ENCODE measurements around the gene HS3ST3A1. TPM values are rescaled to one million over a fixed set of nuclear protein-coding genes. Genes with fewer than 3 reads are reported as not detected.

The HS3ST3A1 gene
- total and polyA plus RNA-seq, 2 of the 4 experiments (the other 2 are of a cell fraction) = 8.8 to 9.0 TPM

DNA sequence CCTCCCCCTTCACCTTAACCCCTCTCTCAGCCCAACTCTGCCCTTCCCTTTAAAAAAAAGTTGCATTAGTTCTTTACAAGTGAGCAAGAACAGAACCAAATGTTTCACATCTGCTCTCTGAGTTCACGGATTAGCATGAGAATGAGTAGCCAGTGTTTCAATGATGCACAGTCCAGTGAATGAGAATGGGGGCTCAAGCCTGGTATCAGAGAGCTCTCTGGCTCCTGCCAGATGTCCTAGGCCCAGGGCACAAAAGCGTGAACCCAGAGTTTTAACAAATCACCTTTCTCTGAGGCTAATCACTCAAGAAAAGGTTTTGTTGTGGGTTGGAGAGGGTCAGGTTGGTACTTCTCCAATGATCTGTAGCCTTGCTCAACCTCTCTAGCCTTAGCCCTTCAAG is 41.5 kb upstream of the HS3ST3A1 start:
- dilution Hi-C loops (cut with HindIII; ENCODE audit: low sequenced_read_pairs, unreplicated experiment) (no loop called here), intact Hi-C loops (cut with micrococcal nuclease) (no loop called here), in situ Hi-C loops (cut with MboI; ENCODE audit: low sequenced_read_pairs) (no loop called here)
- Histone ChIP-seq H2AK9ac (replicated peaks; ENCODE audit: low read depth, low read length, poor library complexity) (no peak overlapping the region), H4K91ac (ENCODE audit: insufficient read depth, low read depth, low read length) (no peak overlapping the region), H2AK5ac (ENCODE audit: low read depth, low read length) (no peak overlapping the region), H3K23ac (ENCODE audit: low read depth, low read length) (no peak overlapping the region), H3K56ac (ENCODE audit: extremely low read depth, insufficient read depth, low read length) (no peak overlapping the region), H2BK120ac (ENCODE audit: low read depth, low read length) (no peak overlapping the region), H3K14ac (replicated peaks; ENCODE audit: low read depth, low read length) (no peak overlapping the region), H3K27me3 (ENCODE audit: control insufficient read depth, insufficient read depth, low read length) (no peaks in the 10 kb centered on the region), H3K4me1 (ENCODE audit: control insufficient read depth, insufficient read depth, low read length) (peaks cover 13% of the 10 kb centered on the region), H3K4ac (ENCODE audit: low read depth, low read length) (no peak overlapping the region), H3K4me3 (ENCODE audit: insufficient read depth, low read depth, low read length) (no peak overlapping the region), H2BK20ac (ENCODE audit: low read depth, low read length) (no peak overlapping the region), H3K79me1 (ENCODE audit: low read depth in 1 of 2, low read length in 2 of 2) (no peaks in the 10 kb centered on the region), H3K27ac (ENCODE audit: insufficient read depth, low read length) (no peak overlapping the region), H2AFZ (replicated peaks; ENCODE audit: low read length, poor library complexity) (no peak overlapping the region), H3K4me2 (ENCODE audit: low read depth, low read length) (no peak overlapping the region), H3K9me3 (ENCODE audit: control insufficient read depth, insufficient read depth, low read length) (no peaks in the 10 kb centered on the region), H2BK15ac (ENCODE audit: low read depth, low read length) (no peak overlapping the region), H3K36me3 (ENCODE audit: control insufficient read depth, insufficient read depth, low read length) (no peaks in the 10 kb centered on the region), H4K20me1 (ENCODE audit: insufficient read depth, low read length) (no peaks in the 10 kb centered on the region), H2BK5ac (ENCODE audit: low read depth, low read length, poor library complexity, severe bottlenecking) (no peak overlapping the region), H4K5ac (ENCODE audit: low read depth, low read length) (no peak overlapping the region), H3K9ac (ENCODE audit: low read depth, low read length) (no peak overlapping the region), H3K18ac (ENCODE audit: low read depth, low read length) (no peak overlapping the region), H4K8ac (ENCODE audit: low read depth in 2 of 2, low read length in 2 of 2) (no peak overlapping the region), H3K9me1 (ENCODE audit: insufficient read depth, low read length) (peaks cover 7% of the 10 kb centered on the region)
- no CpG with 5 or more reads among the region's 2 CpGs for WGBS, 2 experiments (ENCODE audit: extremely low coverage in 2 of 2, insufficient read length in 1 of 2)
- POLR2A ChIA-PET (ENCODE audit: unreplicated experiment) = no interaction called here
- no peak for TF ChIP-seq CHD1 (IDR thresholded peaks at IDR 0.05; ENCODE audit: low read depth, low read length)
- no TSS peak for BruUV-seq (replicated peaks)
- DNase-seq (no peak), ATAC-seq (ENCODE audit: low read depth) (no peak)
- CTCF ChIA-PET = no interaction called here
